Measurements from ENCODE around the gene MIDN.

The MIDN gene

GRCh38 chr19:1271528-1272422 is 23.4 kb downstream of the MIDN start:
- Mint-ChIP-seq H3K4me3 (peak overlapping the region; percentile 95), H3K27me3 (no peaks in the 10 kb centered on the region), H3K4me1 (ENCODE audit: low read depth) (peaks cover 57% of the 10 kb centered on the region), H3K9me3 (ENCODE audit: low read depth) (no peaks in the 10 kb centered on the region), H3K27ac (peak overlapping the region; percentile 96), H3K36me3 (peaks cover 8% of the 10 kb centered on the region)

- peaks cover 9% of the 10 kb centered on the region for H3K36me3 Mint-ChIP-seq
- H3K4me3 Mint-ChIP-seq: peak overlapping the region; percentile 74
- no peaks in the 10 kb centered on the region for H3K27me3 Mint-ChIP-seq
- H3K9me3 Mint-ChIP-seq (ENCODE audit: low read depth): no peaks in the 10 kb centered on the region
- peak overlapping the region; percentile 84 for H3K27ac Mint-ChIP-seq
- peaks cover 54% of the 10 kb centered on the region for H3K4me1 Mint-ChIP-seq (ENCODE audit: low read depth)
Observed at GRCh38 chr19:1272423-1273262, 24.3 kb downstream of the MIDN start.

GRCh38 chr19:1273263-1274041 is 25.1 kb downstream of the MIDN start:
- H3K27me3 Mint-ChIP-seq: no peaks in the 10 kb centered on the region
- H3K4me1 Mint-ChIP-seq (ENCODE audit: low read depth): peaks cover 53% of the 10 kb centered on the region
- peak overlapping the region; percentile 75 for H3K4me3 Mint-ChIP-seq
- H3K9me3 Mint-ChIP-seq (ENCODE audit: low read depth): no peaks in the 10 kb centered on the region
- H3K27ac Mint-ChIP-seq: peak overlapping the region; percentile 84
- H3K36me3 Mint-ChIP-seq: peaks cover 9% of the 10 kb centered on the region

GRCh38 chr19:1274081-1274851 is 25.9 kb downstream of the MIDN start:
- peaks cover 9% of the 10 kb centered on the region for H3K36me3 Mint-ChIP-seq

GRCh38 chr19:1274852-1275259 is 26.5 kb downstream of the MIDN start:
- peaks cover 11% of the 10 kb centered on the region for H3K36me3 Mint-ChIP-seq
- H3K4me1 Mint-ChIP-seq (ENCODE audit: low read depth): peaks cover 52% of the 10 kb centered on the region
- peak overlapping the region; percentile 79 for H3K4me3 Mint-ChIP-seq
- H3K27me3 Mint-ChIP-seq: no peaks in the 10 kb centered on the region
- no peak overlapping the region for H3K27ac Mint-ChIP-seq
- no peaks in the 10 kb centered on the region for H3K9me3 Mint-ChIP-seq (ENCODE audit: low read depth)

More at GRCh38 chr19:1274081-1274851, 25.9 kb downstream of the MIDN start:
- Mint-ChIP-seq H3K4me1 (ENCODE audit: low read depth) (peaks cover 48% of the 10 kb centered on the region), H3K27me3 (no peaks in the 10 kb centered on the region), H3K27ac (peak overlapping the region; percentile 84), H3K9me3 (ENCODE audit: low read depth) (no peaks in the 10 kb centered on the region), H3K4me3 (peak overlapping the region; percentile 79)

- peak within 1 kb of the TSS; percentile 97 for H3K27ac Mint-ChIP-seq
- peaks cover 9% of the 10 kb centered on the region for H3K36me3 Mint-ChIP-seq
- peaks cover 50% of the 10 kb centered on the region for H3K4me1 Mint-ChIP-seq (ENCODE audit: low read depth)
- H3K4me3 Mint-ChIP-seq: peak within 1 kb of the TSS; percentile 93
- H3K9me3 Mint-ChIP-seq (ENCODE audit: low read depth): no peaks in the 10 kb centered on the region
- H3K27me3 Mint-ChIP-seq: no peaks in the 10 kb centered on the region
Observed at GRCh38 chr19:1275260-1275975, 27.0 kb downstream of the MIDN start, which contains the start of gene FAM174C. Gene FAM174C, plus strand, starts transcription at chr19:1275530. Its CDS starts 20 bp downstream, at chr19:1275550.

GRCh38 chr19:1275976-1276627 is 27.7 kb downstream of the MIDN start:
- Mint-ChIP-seq H3K36me3 (peaks cover 9% of the 10 kb centered on the region), H3K27me3 (no peaks in the 10 kb centered on the region)

GRCh38 chr19:1276628-1277022 is 28.2 kb downstream of the MIDN start:
- H3K4me3 Mint-ChIP-seq: peak overlapping the region; percentile 93
- H3K9me3 Mint-ChIP-seq (ENCODE audit: low read depth): no peaks in the 10 kb centered on the region
- H3K4me1 Mint-ChIP-seq (ENCODE audit: low read depth): peaks cover 41% of the 10 kb centered on the region
- peak overlapping the region; percentile 97 for H3K27ac Mint-ChIP-seq
- H3K36me3 Mint-ChIP-seq: peaks cover 9% of the 10 kb centered on the region
- H3K27me3 Mint-ChIP-seq: no peaks in the 10 kb centered on the region

More at GRCh38 chr19:1275976-1276627, 27.7 kb downstream of the MIDN start:
- Mint-ChIP-seq H3K4me1 (ENCODE audit: low read depth) (peaks cover 44% of the 10 kb centered on the region), H3K27ac (peak overlapping the region; percentile 97), H3K9me3 (ENCODE audit: low read depth) (no peaks in the 10 kb centered on the region), H3K4me3 (peak overlapping the region; percentile 93)

- H3K4me1 Mint-ChIP-seq (ENCODE audit: low read depth): peaks cover 38% of the 10 kb centered on the region
- H3K27me3 Mint-ChIP-seq: no peaks in the 10 kb centered on the region
- H3K9me3 Mint-ChIP-seq (ENCODE audit: low read depth): no peaks in the 10 kb centered on the region
- H3K27ac Mint-ChIP-seq: peak overlapping the region; percentile 97
- H3K36me3 Mint-ChIP-seq: peaks cover 9% of the 10 kb centered on the region
- H3K4me3 Mint-ChIP-seq: peak overlapping the region; percentile 93
Observed at GRCh38 chr19:1277061-1277460, 28.7 kb downstream of the MIDN start.

GRCh38 chr19:1278074-1278473 is 29.7 kb downstream of the MIDN start:
- Mint-ChIP-seq H3K4me3 (peak overlapping the region; percentile 46), H3K27ac (peak overlapping the region; percentile 16), H3K4me1 (ENCODE audit: low read depth) (peaks cover 29% of the 10 kb centered on the region), H3K36me3 (peaks cover 9% of the 10 kb centered on the region), H3K27me3 (no peaks in the 10 kb centered on the region), H3K9me3 (ENCODE audit: low read depth) (no peaks in the 10 kb centered on the region)

GRCh38 chr19:1278713-1279660 is 30.6 kb downstream of the MIDN start:
- peaks cover 5% of the 10 kb centered on the region for H3K36me3 Mint-ChIP-seq
- peaks cover 21% of the 10 kb centered on the region for H3K4me1 Mint-ChIP-seq (ENCODE audit: low read depth)
- H3K4me3 Mint-ChIP-seq: no peak overlapping the region
- no peaks in the 10 kb centered on the region for H3K9me3 Mint-ChIP-seq (ENCODE audit: low read depth)
- H3K27me3 Mint-ChIP-seq: no peaks in the 10 kb centered on the region
- H3K27ac Mint-ChIP-seq: no peak overlapping the region

GRCh38 chr19:1279782-1280341 is 31.5 kb downstream of the MIDN start:
- peak overlapping the region; percentile 57 for H3K4me3 Mint-ChIP-seq
- peaks cover 5% of the 10 kb centered on the region for H3K36me3 Mint-ChIP-seq
- H3K27me3 Mint-ChIP-seq: peaks cover 7% of the 10 kb centered on the region
- peaks cover 24% of the 10 kb centered on the region for H3K4me1 Mint-ChIP-seq (ENCODE audit: low read depth)
- H3K27ac Mint-ChIP-seq: no peak overlapping the region
- no peaks in the 10 kb centered on the region for H3K9me3 Mint-ChIP-seq (ENCODE audit: low read depth)

Measured in activated naive CD8-positive, alpha-beta T cell (primary cell).